DOHH2 (cell line): ENCODE measurements around the gene STAU1.
"Not testable (repeated sequence)": the region's sequence is repeated elsewhere in the genome, so short reads cannot be mapped to it uniquely, and the experiment has no call there.

Experiments used
- H3F3A ChIP-seq: fragments of 200-600 bp; sonication (generic), shearing (Covaris generic); 2 replicates; pipeline ENCODE4 v1.6.0; 2016; ENCODE audit warnings: antibody characterized with exemption, mild to moderate bottlenecking; ENCODE audit not compliant: control insufficient read depth, insufficient read depth
- H3K27ac ChIP-seq: fragments of 200-600 bp; sonication (generic); 2 replicates; pipeline ENCODE4 v1.5.1; 2014; ENCODE audit warnings: low read depth, mild to moderate bottlenecking, low read length, moderate library complexity
- H3K27me3 ChIP-seq: fragments of 200-600 bp; sonication (generic); 2 replicates; pipeline ENCODE4 v1.6.1; 2014; ENCODE audit warnings: mild to moderate bottlenecking, low read length, mixed read lengths; ENCODE audit not compliant: control insufficient read depth
- H3K36me3 ChIP-seq: fragments of 200-600 bp; sonication (generic); 2 replicates; pipeline ENCODE4 v1.6.1; 2014; ENCODE audit warnings: mild to moderate bottlenecking, low read length, moderate library complexity, mixed read lengths; ENCODE audit not compliant: control insufficient read depth
- H3K4me1 ChIP-seq: fragments of 200-600 bp; sonication (generic); 2 replicates; pipeline ENCODE4 v1.6.1; 2014; ENCODE audit warnings: mild to moderate bottlenecking, low read length, mixed read lengths; ENCODE audit not compliant: control insufficient read depth
- H3K4me2 ChIP-seq: fragments of 200-600 bp; sonication (generic); 2 replicates; pipeline ENCODE4 v1.6.0; 2014; ENCODE audit warnings: mild to moderate bottlenecking, low read length, moderate library complexity
- H3K4me3 ChIP-seq: fragments of 200-600 bp; sonication (generic); 2 replicates; pipeline ENCODE4 v1.5.1; 2014; ENCODE audit warnings: mild to moderate bottlenecking, low read length, mixed read lengths
- H3K79me2 ChIP-seq: fragments of 200-600 bp; sonication (generic); 2 replicates; pipeline ENCODE4 v1.6.1; 2014; ENCODE audit warnings: mild to moderate bottlenecking, low read length, mixed read lengths; ENCODE audit not compliant: control insufficient read depth
- H3K9me2 ChIP-seq: fragments of 200-600 bp; sonication (generic); replicated peaks from 2 replicates; pipeline ENCODE4 v1.6.1; 2014; ENCODE audit warnings: mild to moderate bottlenecking, low read length, mixed read lengths; ENCODE audit not compliant: control insufficient read depth
- H3K9me3 ChIP-seq: fragments of 200-600 bp; sonication (generic); 2 replicates; pipeline ENCODE4 v1.6.1; 2014; ENCODE audit warnings: antibody characterized with exemption, low read length, mixed read lengths; ENCODE audit not compliant: control insufficient read depth, insufficient read depth
- H4K20me1 ChIP-seq: fragments of 200-600 bp; sonication (generic); 2 replicates; pipeline ENCODE4 v1.6.0; 2014; ENCODE audit warnings: low read depth, mild to moderate bottlenecking, antibody characterized with exemption, low read length, moderate library complexity; ENCODE audit not compliant: control insufficient read depth, insufficient read depth
- EZH2phosphoT487 ChIP-seq: fragments of 200-600 bp; sonication (generic); IDR thresholded peaks from 2 replicates; pipeline ENCODE4 v1.6.1; 2017; ENCODE audit warnings: borderline replicate concordance, mild to moderate bottlenecking, antibody characterized with exemption, low read length, moderate library complexity, mixed read lengths
- TF ChIP-seq, protein P1 (sequence below): fragments of 200-600 bp; sonication (generic); IDR thresholded peaks from one replicate; pipeline ENCODE4 v1.5.1; 2014; ENCODE audit warnings: antibody characterized with exemption, mild to moderate bottlenecking, low read depth, low read length; ENCODE audit not compliant: poor library complexity, severe bottlenecking

STAU1 gene

GRCh38 chr20:49138431-49138830 lies 49.7 kb downstream of the STAU1 start:
- Histone ChIP-seq H3K9me3 (no peaks in the 10 kb centered on the region), H3K36me3 (peaks cover 39% of the 10 kb centered on the region)

DNA sequence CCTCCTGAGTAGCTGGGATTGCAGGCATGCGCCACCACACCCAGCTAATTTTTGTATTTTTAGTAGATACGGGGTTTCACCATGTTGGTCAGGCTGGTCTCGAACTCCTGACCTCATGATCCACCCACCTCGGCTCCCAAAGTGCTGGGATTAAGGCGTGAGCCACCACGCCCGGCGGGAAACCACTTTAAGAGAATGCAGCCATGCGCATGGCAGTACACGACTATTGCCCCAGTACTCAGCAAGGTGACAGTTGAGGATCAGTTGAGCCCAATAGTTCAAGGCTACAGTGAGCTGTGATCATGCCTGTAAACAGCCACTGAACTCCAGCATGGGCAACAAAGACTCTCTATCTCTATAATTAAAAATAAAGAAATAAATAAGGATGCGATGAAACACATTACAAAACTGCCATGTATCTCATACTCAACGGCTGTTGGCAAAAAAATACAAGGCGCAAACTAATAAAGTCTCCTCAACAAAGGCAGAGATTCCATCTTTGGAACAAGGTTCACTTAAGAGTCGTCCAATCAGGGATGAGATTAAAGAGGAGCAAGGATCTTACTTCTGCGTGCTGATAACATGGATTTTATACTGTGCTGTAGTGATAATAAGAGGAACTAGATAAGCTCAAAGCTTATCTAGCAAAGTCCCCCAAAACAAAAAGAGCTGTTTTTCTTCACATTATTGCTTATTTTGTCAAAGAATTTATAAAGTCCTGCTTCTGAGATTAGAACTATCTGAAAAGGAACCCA lies 51.1 kb downstream of the STAU1 start:
- Histone ChIP-seq H3K36me3 (peaks cover 46% of the 10 kb centered on the region), H3K9me3 (no peaks in the 10 kb centered on the region), H3K27ac (no peak overlapping the region), H3K27me3 (no peaks in the 10 kb centered on the region), H3K79me2 (peaks cover 2% of the 10 kb centered on the region; the same call in 1 of the 2 replicates), H3K4me3 (no peak overlapping the region), H3K4me2 (no peak overlapping the region), H3K4me1 (no peaks in the 10 kb centered on the region), H3F3A (peaks cover 9% of the 10 kb centered on the region), H4K20me1 (no peaks in the 10 kb centered on the region), H3K9me2 (no peaks in the 10 kb centered on the region)
- no peak for TF ChIP-seq EZH2phosphoT487
- TF ChIP-seq, protein P1, sequence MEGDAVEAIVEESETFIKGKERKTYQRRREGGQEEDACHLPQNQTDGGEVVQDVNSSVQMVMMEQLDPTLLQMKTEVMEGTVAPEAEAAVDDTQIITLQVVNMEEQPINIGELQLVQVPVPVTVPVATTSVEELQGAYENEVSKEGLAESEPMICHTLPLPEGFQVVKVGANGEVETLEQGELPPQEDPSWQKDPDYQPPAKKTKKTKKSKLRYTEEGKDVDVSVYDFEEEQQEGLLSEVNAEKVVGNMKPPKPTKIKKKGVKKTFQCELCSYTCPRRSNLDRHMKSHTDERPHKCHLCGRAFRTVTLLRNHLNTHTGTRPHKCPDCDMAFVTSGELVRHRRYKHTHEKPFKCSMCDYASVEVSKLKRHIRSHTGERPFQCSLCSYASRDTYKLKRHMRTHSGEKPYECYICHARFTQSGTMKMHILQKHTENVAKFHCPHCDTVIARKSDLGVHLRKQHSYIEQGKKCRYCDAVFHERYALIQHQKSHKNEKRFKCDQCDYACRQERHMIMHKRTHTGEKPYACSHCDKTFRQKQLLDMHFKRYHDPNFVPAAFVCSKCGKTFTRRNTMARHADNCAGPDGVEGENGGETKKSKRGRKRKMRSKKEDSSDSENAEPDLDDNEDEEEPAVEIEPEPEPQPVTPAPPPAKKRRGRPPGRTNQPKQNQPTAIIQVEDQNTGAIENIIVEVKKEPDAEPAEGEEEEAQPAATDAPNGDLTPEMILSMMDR: no peak

More at GRCh38 chr20:49138431-49138830, 49.7 kb downstream of the STAU1 start:
- H3K4me3 ChIP-seq: no peak overlapping the region
- TF ChIP-seq, protein P1: no peak
- no peak for TF ChIP-seq EZH2phosphoT487
- no peaks in the 10 kb centered on the region for H3K27me3 ChIP-seq
- H3K79me2 ChIP-seq: peaks cover 7% of the 10 kb centered on the region; the same call in 1 of the 2 replicates
- H4K20me1 ChIP-seq: no peaks in the 10 kb centered on the region
- no peaks in the 10 kb centered on the region for H3K4me1 ChIP-seq
- H3K9me2 ChIP-seq: no peaks in the 10 kb centered on the region
- peaks cover 9% of the 10 kb centered on the region for H3F3A ChIP-seq
- no peak overlapping the region for H3K4me2 ChIP-seq
- no peak overlapping the region for H3K27ac ChIP-seq

DNA sequence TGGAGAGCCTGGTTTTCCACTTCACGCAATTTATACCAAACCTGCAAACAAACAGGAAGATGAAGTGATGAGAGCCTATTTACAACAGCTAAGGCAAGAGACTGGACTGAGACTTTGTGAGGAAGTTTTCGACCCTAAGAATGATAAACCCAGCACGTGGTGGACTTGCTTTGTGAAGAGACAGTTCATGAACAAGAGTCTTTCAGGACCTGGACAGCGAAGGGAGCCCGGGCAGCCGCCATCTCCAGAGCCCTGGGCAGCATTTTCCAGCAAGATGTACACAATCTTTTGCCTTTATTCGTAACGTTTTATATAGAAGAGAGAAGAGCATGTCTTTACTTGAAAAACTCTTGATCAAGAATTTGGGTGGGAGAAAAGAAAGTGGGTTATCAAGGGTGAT lies 53.3 kb downstream of the STAU1 start:
- H4K20me1 ChIP-seq, H3F3A ChIP-seq, H3K4me2 ChIP-seq, H3K4me1 ChIP-seq, H3K9me3 ChIP-seq, H3K27ac ChIP-seq, H3K9me2 ChIP-seq, H3K79me2 ChIP-seq, H3K4me3 ChIP-seq, H3K27me3 ChIP-seq: not testable (repeated sequence)
- H3K36me3 ChIP-seq: peaks cover 56% of the 10 kb centered on the region

DNA sequence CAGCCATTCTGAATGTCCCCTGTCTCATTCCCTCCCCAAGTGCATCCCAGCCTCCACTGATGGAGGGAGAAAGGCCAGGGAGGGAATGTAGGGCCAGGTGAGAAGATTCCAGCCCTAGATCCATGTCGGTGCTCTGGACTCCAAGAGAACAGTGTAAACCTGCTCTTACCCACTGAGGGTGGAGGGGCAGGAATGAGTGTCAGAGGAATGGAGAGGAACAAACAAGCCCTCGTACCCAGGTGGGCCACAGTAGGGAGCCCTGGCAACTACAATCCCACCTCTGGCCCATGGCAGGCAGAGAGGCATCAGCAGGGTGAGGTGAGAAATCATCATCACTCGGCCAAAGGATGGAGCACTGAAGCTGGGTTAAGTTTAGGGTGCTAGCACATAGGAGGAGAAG lies 54.6 kb downstream of the STAU1 start:
- Histone ChIP-seq H3K4me2 (no peak overlapping the region), H3F3A (peaks cover 6% of the 10 kb centered on the region), H4K20me1 (no peaks in the 10 kb centered on the region), H3K36me3 (peaks cover 52% of the 10 kb centered on the region), H3K9me3 (no peaks in the 10 kb centered on the region), H3K4me1 (no peaks in the 10 kb centered on the region), H3K9me2 (no peaks in the 10 kb centered on the region), H3K79me2 (no peaks in the 10 kb centered on the region), H3K27me3 (no peaks in the 10 kb centered on the region), H3K4me3 (no peak overlapping the region), H3K27ac (no peak overlapping the region)
- TF ChIP-seq EZH2phosphoT487: no peak
- TF ChIP-seq, protein P1: no peak
